Right lobe of liver (tissue), 6 donors: ENCODE measurements around the gene KIAA1191. TPM values are rescaled to one million over a fixed set of nuclear protein-coding genes. Genes with fewer than 3 reads are reported as not detected.

Experiments
- ATAC-seq, 4 donors: fragments of 200-7000 bp; cut with Tn5 transposase; one replicate each; pipeline ENCODE4 v1.9.1; 2020; ENCODE audit warnings: mild to moderate bottlenecking in 4 of 4, moderate library complexity in 4 of 4
- DNase-seq, 3 donors: peaks; one replicate each; pipeline ENCODE4 v3.0.0-alpha.2; 2020
- H3K27ac ChIP-seq, 3 donors: fragments of 200-600 bp; one replicate each; pipeline ENCODE4 v1.8.0; 2022
- H3K27me3 ChIP-seq, 2 donors: fragments of 200-600 bp; one replicate each; pipeline ENCODE4 v1.8.0; 2022
- H3K36me3 ChIP-seq, 4 donors: fragments of 200-600 bp; sonication (generic) in 1 of 4; one replicate each; pipeline versions ENCODE4 v1.5.1 to v1.8.0; 2017 to 2022; ENCODE audit warnings: control low read depth in 1 of 4
- H3K4me1 ChIP-seq, 4 donors: fragments of 200-600 bp; sonication (generic) in 1 of 4; one replicate each; pipeline versions ENCODE4 v1.5.1 to v1.8.0; 2017 to 2022; ENCODE audit warnings: control low read depth in 1 of 4
- H3K4me3 ChIP-seq, 3 donors: fragments of 200-600 bp; one replicate each; pipeline ENCODE4 v1.8.0; 2022
- H3K9me3 ChIP-seq, 4 donors: fragments of 200-600 bp; sonication (generic) in 1 of 4; one replicate each; pipeline versions ENCODE4 v1.5.1 to v1.8.0; 2017 to 2022; ENCODE audit warnings: control low read depth in 1 of 4
- POLR2A ChIP-seq: fragments of 450-650 bp; IDR thresholded peaks from one replicate; pipeline ENCODE4 v1.6.1; 2017; ENCODE audit warnings: antibody characterized with exemption, mild to moderate bottlenecking
- WGBS: methylation state at CpG from one replicate; pipeline ENCODE4 v1.1.6; 2018; ENCODE audit warnings: low coverage, low lambda C conversion rate; ENCODE audit not compliant: insufficient coverage; ENCODE audit errors: missing lambda C conversion rate; 5-methylcytosine and 5-hydroxymethylcytosine counted together
- intact Hi-C, 2 donors: fragments of 100-400 bp; cut with DNase I; formaldehyde crosslinking; loops; one replicate each; pipeline versions ENCODE4 v1.11.2 to v1.14.1; 2022
- total RNA-seq, 6 experiments: library from RNA; depleted of rRNA in 2 of 6; stranded (reverse); fragments of >200 nt in 2 of 6; fragmentation: NEBNext Ultra II Directional in 3 of 6; extraction: Animal tissue kit (Norgen Biotek cat#: 25700) in 3 of 6; gene quantifications; one replicate each; pipeline versions ENCODE4 v1.1.0 to v1.2.4, GENCODE V29; 2016 to 2023
- TF ChIP-seq, protein P1 (sequence below), 4 donors: fragments of 200-600 bp in 3 of 4; fragments of 450-650 bp in 1 of 4; IDR thresholded peaks; one replicate each; pipeline versions ENCODE4 v1.5.1 to v1.8.0; 2016 to 2022; ENCODE audit warnings: antibody characterized with exemption in 4 of 4, mild to moderate bottlenecking in 2 of 4
- donor health status: DM: no; HTN: yes; CAD: no.
- donor health status: DM: no; HTN: no; CAD: no.
- donor health status: DM: no; HTN: no; CAD: no.
- donor health status: DM: no; HTN: yes; CAD: no.
- donor health status: DM: no; HTN: yes; CAD: no.

Gene KIAA1191
- total RNA-seq, 6 experiments from 2014 or later = 49.7 to 65.0 (median 57.6) TPM

GRCh38 chr5:176386491-176386890 lies 24.9 kb upstream of the KIAA1191 start:
- intact Hi-C loops = no loop called here
- no peaks in the 10 kb centered on the region for H3K27me3 ChIP-seq
- H3K27ac ChIP-seq = no peak overlapping the region
- ATAC-seq (no peak), DNase-seq (no peak)
- TF ChIP-seq POLR2A = no peak
- TF ChIP-seq, protein P1, sequence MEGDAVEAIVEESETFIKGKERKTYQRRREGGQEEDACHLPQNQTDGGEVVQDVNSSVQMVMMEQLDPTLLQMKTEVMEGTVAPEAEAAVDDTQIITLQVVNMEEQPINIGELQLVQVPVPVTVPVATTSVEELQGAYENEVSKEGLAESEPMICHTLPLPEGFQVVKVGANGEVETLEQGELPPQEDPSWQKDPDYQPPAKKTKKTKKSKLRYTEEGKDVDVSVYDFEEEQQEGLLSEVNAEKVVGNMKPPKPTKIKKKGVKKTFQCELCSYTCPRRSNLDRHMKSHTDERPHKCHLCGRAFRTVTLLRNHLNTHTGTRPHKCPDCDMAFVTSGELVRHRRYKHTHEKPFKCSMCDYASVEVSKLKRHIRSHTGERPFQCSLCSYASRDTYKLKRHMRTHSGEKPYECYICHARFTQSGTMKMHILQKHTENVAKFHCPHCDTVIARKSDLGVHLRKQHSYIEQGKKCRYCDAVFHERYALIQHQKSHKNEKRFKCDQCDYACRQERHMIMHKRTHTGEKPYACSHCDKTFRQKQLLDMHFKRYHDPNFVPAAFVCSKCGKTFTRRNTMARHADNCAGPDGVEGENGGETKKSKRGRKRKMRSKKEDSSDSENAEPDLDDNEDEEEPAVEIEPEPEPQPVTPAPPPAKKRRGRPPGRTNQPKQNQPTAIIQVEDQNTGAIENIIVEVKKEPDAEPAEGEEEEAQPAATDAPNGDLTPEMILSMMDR (IDR thresholded peaks at IDR 0.05) = no peak
- peaks cover 0 to 27% (median 6%) of the 10 kb centered on the region in 4 donors for H3K4me1 ChIP-seq
- H3K4me3 ChIP-seq = no peak overlapping the region
- peaks cover 0 to 30% (median 14%) of the 10 kb centered on the region in 4 donors for H3K36me3 ChIP-seq
- no peaks in the 10 kb centered on the region for H3K9me3 ChIP-seq
- WGBS = 60% methylated on average over 1 of the region's 1 CpG

DNA sequence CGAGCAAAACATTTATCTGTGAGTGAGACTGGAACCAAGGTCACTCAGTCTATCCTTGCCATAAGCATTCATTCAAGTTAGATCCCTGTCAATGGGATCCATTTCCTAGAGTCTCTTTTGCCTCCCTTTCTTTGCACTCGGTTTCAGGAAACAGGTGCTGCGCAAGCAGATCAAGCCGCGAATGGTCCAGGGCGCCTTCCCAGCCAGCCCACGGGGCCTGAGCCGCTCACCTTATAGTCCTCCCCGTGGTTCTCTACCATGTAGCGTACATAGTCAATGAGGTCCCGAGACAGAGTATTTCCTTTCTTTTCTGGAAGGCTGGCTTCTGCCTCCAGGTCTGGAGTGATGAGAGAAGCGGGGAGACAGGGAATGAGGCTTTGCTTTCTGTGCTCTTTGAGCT lies 23.4 kb upstream of the KIAA1191 start:
- no peak overlapping the region for H3K27ac ChIP-seq
- 88% methylated on average over 12 of the region's 12 CpGs for WGBS
- H3K9me3 ChIP-seq = no peaks in the 10 kb centered on the region
- peaks cover 0 to 30% (median 14%) of the 10 kb centered on the region in 4 donors for H3K36me3 ChIP-seq
- H3K4me1 ChIP-seq = peaks cover 0 to 26% (median 6%) of the 10 kb centered on the region in 4 donors
- ATAC-seq (no peak), DNase-seq (no peak)
- TF ChIP-seq, protein P1 (IDR thresholded peaks at IDR 0.05) = no peak
- no peak for TF ChIP-seq POLR2A
- H3K4me3 ChIP-seq = no peak overlapping the region
- H3K27me3 ChIP-seq = no peaks in the 10 kb centered on the region
- intact Hi-C loops = no loop called here

DNA sequence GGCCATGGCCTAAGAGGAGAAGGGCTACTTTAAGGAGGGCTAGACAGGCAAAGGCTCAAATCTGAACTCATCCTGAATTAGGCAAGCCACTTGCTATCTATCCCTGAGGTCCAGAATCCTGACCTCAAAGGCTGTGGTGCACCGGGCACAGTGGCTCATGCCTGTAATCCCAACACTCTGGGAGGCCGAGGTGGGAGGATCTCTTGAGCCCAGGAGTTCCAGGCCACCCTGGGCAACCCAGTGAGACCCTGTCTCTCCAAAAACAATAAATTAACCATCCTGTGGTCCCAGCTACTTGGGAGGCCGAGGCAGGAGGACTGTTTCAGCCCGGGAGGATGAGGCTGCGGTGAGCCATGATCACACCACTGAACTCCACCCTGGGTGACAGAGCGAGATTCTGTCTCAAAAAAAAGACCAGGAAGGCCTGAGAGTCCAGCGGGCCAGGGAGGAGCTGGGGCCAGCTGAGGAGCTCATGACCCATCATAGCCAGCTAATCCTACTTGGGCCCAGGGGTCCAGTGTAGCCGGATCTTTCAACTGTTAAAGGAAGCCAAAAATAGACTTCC lies 22.9 kb upstream of the KIAA1191 start:
- intact Hi-C loops = no loop called here
- ATAC-seq (no peak), DNase-seq (no peak)
- H3K27me3 ChIP-seq = no peaks in the 10 kb centered on the region
- H3K4me3 ChIP-seq = no peak overlapping the region
- 86% methylated on average over 2 of the region's 8 CpGs for WGBS
- peaks cover 0 to 21% (median 6%) of the 10 kb centered on the region in 4 donors for H3K4me1 ChIP-seq
- H3K27ac ChIP-seq = no peak overlapping the region
- peaks cover 0 to 30% (median 14%) of the 10 kb centered on the region in 4 donors for H3K36me3 ChIP-seq
- H3K9me3 ChIP-seq = no peaks in the 10 kb centered on the region
- TF ChIP-seq POLR2A = no peak
- TF ChIP-seq, protein P1 (IDR thresholded peaks at IDR 0.05) = no peak

GRCh38 chr5:176383961-176384360 lies 22.4 kb upstream of the KIAA1191 start:
- DNase-seq = no peak
- Histone ChIP-seq H3K27me3 (no peaks in the 10 kb centered on the region), H3K27ac (no peak overlapping the region), H3K36me3 (peaks cover 0 to 30% (median 14%) of the 10 kb centered on the region in 4 donors), H3K4me3 (no peak overlapping the region), H3K9me3 (no peaks in the 10 kb centered on the region), H3K4me1 (peaks cover 0 to 21% (median 6%) of the 10 kb centered on the region in 4 donors)
- TF ChIP-seq, protein P1 (IDR thresholded peaks at IDR 0.05) = no peak
- TF ChIP-seq POLR2A = no peak
- intact Hi-C loops = no loop called here
- no peak for ATAC-seq
- WGBS = 69% methylated on average over 6 of the region's 9 CpGs
